ENCODE results near the gene NBEA.
"Not testable (repeated sequence)": the region's sequence is repeated elsewhere in the genome, so short reads cannot be mapped to it uniquely, and the experiment has no call there.

NBEA gene

GRCh38 chr13:34944751-34945150 lies 2.7 kb downstream of the NBEA start:
- DNase-seq (ENCODE audit: low read depth): no peak

GRCh38 chr13:34951528-34951927 lies 9.5 kb downstream of the NBEA start:
- no peak for DNase-seq (ENCODE audit: low read depth)

GRCh38 chr13:34959489-34959888 lies 17.4 kb downstream of the NBEA start:
- DNase-seq (ENCODE audit: low read depth): no peak

GRCh38 chr13:34964558-34964957 lies 22.5 kb downstream of the NBEA start:
- no peak for DNase-seq (ENCODE audit: low read depth)

GRCh38 chr13:34967851-34968562 lies 25.9 kb downstream of the NBEA start:
- no peak for DNase-seq (ENCODE audit: low read depth)

- DNase-seq (ENCODE audit: low read depth): not testable (repeated sequence)
Observed at GRCh38 chr13:34969539-34969938, 27.5 kb downstream of the NBEA start.

GRCh38 chr13:34970961-34971360 lies 28.9 kb downstream of the NBEA start:
- DNase-seq (ENCODE audit: low read depth): no peak

GRCh38 chr13:34971473-34971872 lies 29.4 kb downstream of the NBEA start:
- DNase-seq (ENCODE audit: low read depth): no peak

- DNase-seq (ENCODE audit: low read depth): not testable (repeated sequence)
Observed at GRCh38 chr13:34985199-34985598, 43.1 kb downstream of the NBEA start.

- no peak for DNase-seq (ENCODE audit: low read depth)
Observed at GRCh38 chr13:34988330-34988791, 46.3 kb downstream of the NBEA start.

GRCh38 chr13:34990399-34991214 lies 48.5 kb downstream of the NBEA start:
- DNase-seq (ENCODE audit: low read depth): no peak

GRCh38 chr13:34993470-34993869 lies 51.4 kb downstream of the NBEA start:
- DNase-seq (ENCODE audit: low read depth): no peak

- DNase-seq (ENCODE audit: low read depth): not testable (repeated sequence)
Observed at GRCh38 chr13:35003734-35004133, 61.7 kb downstream of the NBEA start.

GRCh38 chr13:35005051-35005450 lies 63.0 kb downstream of the NBEA start:
- DNase-seq (ENCODE audit: low read depth): no peak

GRCh38 chr13:35014606-35015213 lies 72.6 kb downstream of the NBEA start:
- no peak for DNase-seq (ENCODE audit: low read depth)

- no peak for DNase-seq (ENCODE audit: low read depth)
Observed at GRCh38 chr13:35016362-35017112, 74.5 kb downstream of the NBEA start.

GRCh38 chr13:35025314-35025713 lies 83.2 kb downstream of the NBEA start:
- DNase-seq (ENCODE audit: low read depth): no peak

GRCh38 chr13:35028338-35028867 lies 86.3 kb downstream of the NBEA start:
- no peak for DNase-seq (ENCODE audit: low read depth)

- DNase-seq (ENCODE audit: low read depth): no peak
Observed at GRCh38 chr13:35039012-35039411, 96.9 kb downstream of the NBEA start.

- DNase-seq (ENCODE audit: low read depth): no peak
Observed at GRCh38 chr13:35046587-35046986, 104.5 kb downstream of the NBEA start.

GRCh38 chr13:35055705-35056104 lies 113.6 kb downstream of the NBEA start:
- DNase-seq (ENCODE audit: low read depth): no peak

GRCh38 chr13:35057858-35058257 lies 115.8 kb downstream of the NBEA start:
- DNase-seq (ENCODE audit: low read depth): no peak

Data from stimulated activated CD8-positive, alpha-beta memory T cell treated with anti-CD3 and anti-CD28 coated beads, Interleukin-15, amount 100 ng/mL, for 24 hours (primary cell).